Pulmonary artery endothelial cell (primary cell): ENCODE measurements around the gene NSMCE1. TPM values are rescaled to one million over a fixed set of nuclear protein-coding genes. Genes with fewer than 3 reads are reported as not detected.

Experiments
- DNase-seq: peaks from one replicate; pipeline ENCODE4 v3.0.0-alpha.2; 2011; ENCODE audit warnings: low read depth, low spot score
- total RNA-seq: library from RNA; depleted of rRNA; stranded (reverse); fragments of >200 nt; gene quantifications from 2 replicates; pipeline ENCODE4 v1.2.3, GENCODE V29; 2014

NSMCE1 gene, protein sequence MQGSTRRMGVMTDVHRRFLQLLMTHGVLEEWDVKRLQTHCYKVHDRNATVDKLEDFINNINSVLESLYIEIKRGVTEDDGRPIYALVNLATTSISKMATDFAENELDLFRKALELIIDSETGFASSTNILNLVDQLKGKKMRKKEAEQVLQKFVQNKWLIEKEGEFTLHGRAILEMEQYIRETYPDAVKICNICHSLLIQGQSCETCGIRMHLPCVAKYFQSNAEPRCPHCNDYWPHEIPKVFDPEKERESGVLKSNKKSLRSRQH
- total RNA-seq, result 59.7 and 73.2 TPM in 2 replicates

DNA sequence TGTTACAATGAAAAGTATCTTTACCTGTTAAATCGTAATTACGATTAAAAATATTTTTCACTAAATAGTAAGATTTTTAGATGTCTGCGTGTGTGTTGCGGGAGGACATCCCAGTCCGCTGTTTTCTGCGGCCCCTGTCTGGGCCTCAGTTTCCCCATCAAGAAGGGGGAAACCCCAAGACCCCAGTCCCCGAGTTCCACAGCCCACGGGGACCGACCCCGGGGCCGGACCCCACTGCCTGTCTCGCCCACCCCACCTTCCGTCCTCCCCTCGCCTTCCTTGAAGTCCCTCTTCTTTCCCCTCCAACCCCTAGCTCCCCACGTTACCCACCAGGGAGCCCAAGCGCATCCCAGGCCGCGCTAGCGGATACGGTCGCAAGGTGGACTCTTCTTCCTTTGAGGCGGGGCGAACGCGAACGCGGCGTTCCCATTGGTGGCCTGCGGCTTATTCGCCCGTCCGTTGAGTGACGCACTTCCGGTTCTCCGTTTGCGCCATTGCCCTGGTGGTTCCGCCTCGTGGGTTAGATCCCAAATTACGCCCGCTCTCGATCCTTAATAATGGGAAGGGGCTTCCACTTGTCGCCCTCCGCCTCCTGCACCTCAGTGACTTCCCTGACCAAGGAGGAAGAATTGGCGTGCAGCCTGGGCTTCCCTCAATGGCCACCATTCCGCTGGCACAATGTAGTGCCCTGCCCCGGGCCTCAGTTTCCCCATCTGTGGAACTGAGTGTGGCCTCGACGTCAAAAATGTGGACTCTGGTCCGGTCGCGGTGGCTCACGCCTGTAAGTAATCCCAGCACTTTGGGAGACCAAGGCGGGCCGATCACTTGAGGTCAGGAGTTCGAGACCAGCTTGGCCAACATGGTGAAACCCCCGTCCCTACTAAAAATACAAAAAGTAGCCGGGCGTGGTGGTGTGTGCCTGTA is at the start of gene NSMCE1:
TSS of gene NSMCE1 (minus strand) at position 397 of the 924 bp plus-strand sequence. CDS start 11,202 bp downstream, outside the sequence.
- peak; percentile 85 for DNase-seq

DNA sequence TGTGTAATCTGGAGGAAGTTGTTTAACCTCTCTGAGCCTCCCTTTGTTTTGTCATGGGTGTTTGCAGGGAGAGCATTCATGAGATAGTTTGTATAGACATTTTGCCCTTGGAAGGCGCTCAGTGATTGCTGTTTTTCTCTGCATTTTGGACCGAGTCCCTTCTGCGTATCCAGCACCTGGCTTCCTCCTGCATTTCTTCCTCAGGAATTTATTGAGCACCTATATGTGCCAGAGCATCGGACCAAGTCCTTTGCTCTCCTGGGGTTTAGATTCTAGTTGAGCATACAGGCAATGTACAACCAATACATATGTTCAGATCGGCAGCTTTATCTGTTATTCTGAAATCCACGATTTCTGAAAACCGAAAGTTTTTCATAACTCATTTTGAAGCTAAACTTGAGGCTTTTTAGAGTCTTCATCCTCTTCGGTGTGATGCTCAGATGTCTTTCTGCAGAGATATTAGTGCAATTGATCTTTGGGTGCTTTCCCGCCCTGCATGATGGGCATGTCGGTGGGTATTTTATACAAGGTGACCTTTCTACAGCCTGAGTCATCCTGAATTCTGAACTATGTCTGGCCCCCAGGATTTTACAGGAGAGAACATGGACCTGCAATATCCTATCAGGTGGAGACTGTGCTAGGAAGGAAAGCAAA is 49.3 kb upstream of the NSMCE1 start:
- DNase-seq, result no peak

DNA sequence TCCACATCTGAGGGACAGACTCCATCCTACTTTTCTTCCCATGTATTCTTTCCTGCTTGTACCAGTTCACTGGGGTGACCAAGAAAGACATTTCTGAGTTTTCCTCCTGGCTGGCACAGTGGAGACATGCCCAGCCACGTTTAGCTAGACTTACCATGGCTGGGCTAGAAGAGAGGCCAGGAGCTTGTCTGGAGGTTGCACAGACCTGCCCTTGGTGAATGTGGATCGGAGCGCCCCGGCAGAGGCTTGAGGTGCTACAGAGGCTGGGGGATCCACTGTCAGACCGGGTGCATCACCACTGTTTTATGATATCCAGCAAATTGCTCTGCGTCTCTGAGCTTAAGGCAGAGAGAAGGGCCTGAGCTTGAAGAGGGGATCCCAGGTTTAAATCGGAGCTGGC is 48.7 kb upstream of the NSMCE1 start:
- no peak for DNase-seq

DNA sequence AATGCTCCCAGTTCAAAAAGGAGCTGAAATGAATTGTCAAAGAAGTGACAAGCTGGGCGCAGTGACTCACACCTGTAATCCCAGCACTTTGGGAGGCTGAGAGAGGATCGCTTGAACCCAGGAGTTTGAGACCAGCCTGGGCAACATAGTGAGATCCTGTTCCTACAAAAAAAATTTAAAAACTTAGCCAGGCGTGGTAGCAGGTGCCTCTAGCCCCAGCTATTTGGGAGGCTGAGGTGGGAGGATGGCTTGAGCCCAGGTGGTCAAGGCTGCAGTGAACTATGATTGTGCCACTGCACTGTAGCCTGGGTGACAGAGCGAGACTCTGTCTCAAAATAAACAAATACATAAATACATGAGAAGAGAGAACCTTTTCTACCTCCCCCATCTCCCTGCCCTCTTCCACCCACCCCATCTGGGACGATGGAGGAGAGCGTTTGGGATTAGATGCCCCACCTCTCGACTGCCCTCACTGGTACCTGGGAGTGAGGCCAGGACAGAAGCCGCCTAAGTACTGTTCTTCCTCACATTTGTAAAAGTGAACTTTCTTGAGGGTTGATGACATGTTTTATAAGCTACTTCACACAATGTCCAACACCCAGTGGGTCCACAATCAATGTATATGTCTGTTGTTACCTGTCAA is 47.6 kb upstream of the NSMCE1 start:
- DNase-seq, result no peak

DNA sequence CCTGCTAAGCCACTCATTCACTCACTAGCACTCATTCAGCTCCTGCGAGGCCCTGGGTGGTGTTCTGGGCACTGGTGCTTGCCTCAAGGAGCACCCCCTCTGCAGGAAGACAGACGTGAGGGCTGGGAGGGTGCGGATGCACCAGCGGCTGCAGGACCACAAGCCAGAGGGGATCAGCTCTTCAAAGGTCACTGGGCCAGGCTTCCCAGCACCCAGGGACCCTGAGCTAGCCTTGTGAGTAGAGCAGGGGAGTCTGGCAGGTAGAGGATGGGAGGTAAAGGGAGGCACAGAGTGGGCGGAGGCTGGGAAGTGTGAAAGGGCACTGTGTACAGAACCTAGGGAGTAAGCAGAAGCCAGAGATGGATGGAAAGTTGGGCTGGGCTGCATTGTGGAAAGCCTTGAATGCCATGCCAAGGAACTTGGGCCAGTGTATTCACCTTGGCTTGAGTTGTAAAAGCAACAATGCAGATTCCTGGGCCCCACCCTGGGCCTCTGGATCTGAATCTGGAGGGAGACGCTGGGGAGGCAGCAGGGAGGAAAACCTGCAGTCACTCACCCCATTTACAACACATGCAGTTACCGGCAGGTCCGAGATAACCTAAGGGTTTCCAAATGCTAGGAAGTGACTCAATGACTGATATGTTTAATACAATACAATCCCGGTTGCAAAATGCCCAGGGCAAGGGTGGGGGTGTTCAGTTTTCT is 46.9 kb upstream of the NSMCE1 start:
- DNase-seq, result peak; percentile 82

DNA sequence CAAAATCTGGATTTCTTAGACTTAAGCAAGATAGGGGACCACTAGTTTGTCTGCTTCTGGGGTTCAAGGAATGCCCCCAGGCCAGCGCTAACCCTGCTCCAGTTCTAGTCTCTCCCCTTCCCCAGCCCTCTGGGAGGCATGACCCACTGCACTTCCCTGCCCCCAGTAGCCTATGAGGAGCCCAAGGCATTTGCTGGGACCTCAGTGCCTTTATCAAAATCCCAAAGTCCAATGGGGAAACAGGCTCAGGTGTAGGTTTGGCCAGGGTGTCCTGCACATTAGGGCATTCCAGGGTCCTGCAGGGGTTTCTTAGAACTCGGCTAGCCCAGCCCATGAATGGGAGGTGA is 46.4 kb upstream of the NSMCE1 start:
- no peak for DNase-seq

DNA sequence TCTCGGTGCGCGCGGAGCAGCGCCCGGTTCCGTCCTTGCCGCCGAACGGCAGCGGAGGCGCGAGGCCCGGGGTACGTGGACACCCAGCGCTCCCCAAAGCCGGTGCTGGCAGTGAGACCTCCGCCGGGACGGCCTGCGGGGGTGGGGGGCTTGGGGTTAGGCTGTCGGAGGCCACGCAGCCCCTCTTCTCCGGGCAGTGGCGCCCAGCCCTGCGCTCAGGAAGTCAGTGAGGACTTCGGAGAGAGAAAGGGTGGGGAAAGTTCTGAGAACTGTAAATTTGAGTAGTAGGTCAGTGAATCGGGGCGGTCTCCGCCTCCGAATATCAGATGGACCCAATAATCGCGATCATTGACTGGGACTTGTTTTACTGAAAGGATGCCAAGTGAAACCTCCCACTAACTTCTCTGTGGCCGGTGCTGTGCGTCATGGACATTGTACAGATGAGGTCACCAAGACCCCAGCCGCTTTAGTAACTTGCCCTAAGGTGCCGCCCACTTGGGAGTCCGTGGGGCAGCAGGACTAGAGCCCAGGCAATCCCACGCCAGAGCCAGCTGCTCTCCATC is 45.7 kb upstream of the NSMCE1 start:
- DNase-seq, result peak; percentile 80

DNA sequence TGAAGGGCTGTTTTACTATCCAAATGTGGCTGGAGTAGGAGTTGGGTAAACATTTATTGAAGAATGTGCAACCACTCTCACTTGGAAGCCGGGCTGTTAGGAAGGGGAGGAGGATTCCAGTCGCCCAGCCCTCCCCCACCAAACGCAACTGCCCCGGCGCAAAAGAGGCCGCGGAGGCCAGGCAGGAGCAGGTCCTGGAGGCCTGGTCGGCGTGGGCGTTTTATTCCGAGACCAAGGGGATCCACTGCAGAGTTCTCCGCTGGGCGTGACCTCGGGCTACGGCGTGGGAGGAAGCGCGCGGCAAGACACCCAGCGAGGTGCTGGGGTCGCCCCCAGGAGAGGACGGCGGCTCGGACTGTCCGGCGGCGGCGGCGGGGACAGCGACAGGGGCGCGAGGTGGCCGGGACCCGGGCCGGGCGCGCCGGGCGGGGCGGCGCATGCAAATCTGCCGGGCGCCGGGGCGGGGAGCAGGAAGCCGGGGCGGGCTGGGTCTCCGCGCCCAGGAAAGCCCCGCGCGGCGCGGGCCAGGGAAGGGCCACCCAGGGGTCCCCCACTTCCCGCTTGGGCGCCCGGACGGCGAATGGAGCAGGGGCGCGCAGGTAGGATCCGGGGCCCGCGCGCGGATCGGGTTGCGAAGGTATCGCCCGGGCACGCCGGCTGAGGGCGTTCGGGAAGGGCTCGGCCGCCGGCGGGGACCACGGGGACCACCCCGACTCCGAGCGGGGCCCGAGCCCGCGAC is 45.0 kb upstream of the NSMCE1 start, which contains the start of gene IL4R:
TSS of gene IL4R (plus strand) at position 553 of the 739 bp plus-strand sequence. CDS start 26,230 bp downstream, outside the sequence.
- DNase-seq, result peak; percentile 33

DNA sequence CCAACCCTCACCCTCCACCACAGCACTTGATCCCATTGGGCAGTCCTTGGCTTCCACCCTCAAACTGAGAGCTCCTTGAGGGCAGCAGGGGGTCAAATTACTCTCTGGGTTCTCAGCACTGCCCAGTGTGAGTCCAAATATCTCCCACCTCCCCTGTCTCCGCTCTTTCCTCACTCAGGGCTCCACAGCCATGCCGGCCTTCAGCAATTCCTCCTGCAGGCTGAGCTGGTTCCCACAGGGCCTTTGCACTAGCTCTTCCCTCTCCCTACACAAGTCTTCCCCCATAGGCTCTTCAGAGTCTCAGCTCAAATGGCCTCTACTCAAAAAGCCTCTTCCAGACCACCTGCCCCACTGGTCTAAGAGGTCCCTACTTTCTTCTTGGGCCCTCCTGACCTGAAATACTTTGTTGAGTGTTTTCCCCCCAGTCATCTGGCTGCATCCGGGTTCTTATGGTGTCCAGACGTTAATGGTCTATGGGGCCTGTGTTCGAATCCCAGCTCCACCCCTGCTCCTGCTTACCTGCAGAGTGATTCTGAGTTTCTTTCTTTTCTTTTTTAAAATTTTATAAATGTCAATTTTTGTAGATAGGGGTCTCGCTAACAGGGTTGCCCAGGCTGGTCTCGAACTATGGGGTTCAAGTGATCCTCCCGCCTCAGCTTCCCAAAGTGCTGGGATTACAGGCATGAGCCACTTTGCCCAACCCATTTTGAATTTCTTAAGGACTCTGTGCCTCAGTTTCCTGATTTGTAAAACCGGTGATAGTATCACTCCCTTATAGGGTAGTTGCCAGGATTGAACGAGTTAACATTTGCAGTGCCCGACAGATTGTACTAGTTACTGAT is 44.2 kb upstream of the NSMCE1 start:
- DNase-seq, result no peak

DNA sequence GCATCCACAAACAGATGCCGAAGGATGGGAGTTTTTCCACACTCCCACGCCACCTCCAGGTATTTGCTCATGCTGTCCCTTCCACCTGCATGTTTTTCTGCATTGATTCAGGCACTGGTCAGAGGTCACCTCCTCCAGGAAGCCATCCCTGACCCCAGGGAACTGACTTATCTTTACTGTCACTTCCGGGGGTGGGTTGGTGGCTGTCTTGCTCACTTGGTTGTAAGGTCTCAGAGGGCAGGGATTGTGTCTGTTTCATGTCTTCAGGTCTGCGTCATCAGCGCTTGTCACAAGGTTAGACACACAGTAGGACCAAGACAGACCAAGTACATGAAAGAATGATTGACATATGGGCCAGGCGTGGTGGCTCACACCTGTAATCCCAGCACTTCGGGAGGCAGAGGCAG is 43.3 kb upstream of the NSMCE1 start:
- DNase-seq, result no peak

DNA sequence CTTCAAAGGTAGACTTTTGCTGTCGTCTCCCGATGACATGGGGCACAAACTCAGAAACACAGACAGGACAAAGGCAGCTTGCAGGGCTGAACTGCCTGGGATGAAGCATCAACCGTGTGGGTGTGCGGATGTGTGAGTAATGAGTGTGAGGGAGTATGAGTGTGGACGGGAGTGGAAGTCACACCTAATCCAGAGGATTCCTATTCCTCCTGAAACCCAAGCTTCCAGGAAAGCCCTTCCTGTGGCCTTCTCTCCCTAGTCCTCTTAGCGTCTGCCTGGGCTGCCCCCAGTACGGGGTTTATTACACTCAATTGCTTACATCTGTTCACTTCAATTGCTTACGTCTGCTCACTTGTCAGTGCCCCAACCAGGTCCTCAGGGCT is 42.9 kb upstream of the NSMCE1 start:
- no peak for DNase-seq

DNA sequence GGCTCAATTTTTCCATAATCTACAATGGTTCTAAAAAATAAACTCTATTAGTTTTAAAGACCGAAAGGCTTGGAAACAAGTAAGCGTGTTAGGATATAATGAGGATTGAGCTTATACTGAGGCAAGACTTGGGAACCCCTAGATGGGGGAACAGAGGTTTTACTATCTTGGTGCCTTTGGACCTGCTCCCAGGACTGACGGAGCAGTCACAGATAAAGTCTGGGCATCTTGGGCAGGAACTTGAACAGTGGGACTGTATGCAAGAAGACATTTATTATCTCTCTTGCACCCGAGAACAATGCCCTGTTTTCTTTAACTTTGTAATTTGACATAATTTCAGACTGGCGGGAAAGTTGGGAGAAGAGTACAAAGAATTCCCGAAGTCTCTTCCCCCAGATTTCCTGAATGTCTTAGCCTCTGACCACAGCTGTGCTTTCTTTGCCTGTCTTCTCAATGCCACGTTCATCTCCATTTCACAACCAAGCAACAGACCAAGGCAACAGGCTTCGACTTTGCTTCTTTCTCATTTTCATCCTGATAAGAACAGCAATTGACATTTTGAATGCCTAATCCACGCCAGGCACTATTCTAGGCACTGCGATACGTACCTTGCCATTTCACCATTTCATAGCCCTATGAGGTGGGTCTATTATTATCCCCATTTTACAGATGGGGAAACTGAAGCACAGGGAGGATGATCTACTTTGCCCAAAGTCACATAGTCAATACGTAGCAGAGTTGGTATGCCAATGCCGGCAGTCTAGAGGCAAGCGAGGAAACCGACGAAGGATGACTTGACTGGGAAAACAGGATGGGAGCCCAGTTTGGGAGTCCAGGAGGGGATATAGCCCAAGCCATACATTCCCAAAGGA is 42.2 kb upstream of the NSMCE1 start:
- no peak for DNase-seq

DNA sequence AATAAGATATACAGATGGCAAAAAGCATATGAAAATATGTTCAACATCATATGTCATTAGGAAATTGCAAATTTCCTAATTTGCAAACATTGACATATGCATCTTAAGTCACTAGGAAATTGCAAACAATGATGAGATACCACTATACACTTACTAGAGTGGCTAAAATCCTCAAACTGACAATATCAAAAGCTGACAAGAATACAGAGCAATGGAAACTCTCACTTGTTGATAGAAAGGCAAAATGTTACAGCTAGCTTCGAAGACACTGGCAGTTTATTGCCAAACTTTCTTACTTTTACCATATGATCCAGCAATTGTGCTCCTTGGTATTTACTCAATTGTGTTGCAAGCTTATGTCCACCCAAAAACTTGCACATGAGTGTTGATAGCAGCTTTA is 40.2 kb upstream of the NSMCE1 start:
- no peak for DNase-seq

DNA sequence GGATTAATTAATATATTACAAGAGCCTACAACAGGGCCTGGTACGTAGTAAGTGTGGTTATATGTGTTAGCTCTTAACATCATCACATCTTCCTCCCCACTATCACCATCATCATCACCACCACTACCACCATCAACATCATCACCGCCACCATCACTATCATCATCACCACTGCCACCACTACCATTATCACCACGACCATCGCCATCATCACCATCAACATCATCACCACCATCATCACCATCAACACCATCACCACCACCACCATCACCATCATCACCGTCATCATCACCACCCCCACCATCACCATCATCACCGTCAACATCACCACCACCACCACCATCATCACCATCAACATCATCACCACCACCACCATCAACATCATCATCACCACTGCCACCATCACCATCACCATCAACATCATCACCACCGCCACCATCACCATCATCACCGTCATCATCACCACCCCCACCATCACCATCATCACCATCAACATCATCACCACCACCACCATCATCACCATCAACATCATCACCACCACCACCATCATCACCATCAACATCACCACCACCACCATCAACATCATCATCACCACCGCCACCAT is 37.4 kb upstream of the NSMCE1 start:
- no peak for DNase-seq

DNA sequence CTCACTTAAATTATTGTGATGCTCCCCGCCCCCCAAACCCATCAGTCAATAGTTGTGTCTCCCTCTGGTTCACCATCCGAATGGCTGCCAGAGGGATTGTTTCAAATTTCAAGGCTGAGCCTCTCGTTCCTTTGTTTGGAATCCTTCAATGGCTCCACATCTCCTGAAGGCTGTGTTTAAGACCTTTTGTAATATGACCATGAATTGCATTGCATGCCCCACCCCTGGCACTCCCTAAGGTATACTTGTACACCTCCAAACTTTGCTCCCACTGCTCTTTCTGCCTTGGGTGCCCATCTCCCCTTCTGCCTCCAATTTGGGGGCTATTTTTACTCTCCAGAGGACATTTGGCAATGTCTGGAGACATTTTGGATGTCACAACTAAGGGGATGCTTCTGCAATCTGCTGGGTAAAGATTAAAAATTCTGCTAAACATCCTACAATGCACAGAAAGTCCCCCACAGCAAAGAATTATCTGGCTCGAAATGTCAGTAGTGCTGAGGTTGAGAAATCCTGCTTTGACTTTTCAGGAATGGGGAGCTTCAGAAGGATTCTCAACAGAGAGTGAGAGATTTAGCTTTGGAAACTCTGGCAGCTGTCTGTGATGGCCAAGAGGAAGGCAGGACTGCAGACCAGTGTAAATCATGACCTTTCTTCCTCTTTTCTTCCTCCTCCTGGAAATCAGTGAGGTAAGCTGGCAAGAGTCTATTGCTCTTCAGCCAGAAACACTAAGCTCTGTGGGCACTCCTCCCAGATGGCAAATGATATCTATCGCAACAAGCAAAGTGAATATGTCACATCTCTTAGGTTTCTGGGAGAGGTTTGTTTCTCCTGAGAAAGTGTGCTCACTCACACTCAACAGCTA is 36.5 kb upstream of the NSMCE1 start:
- DNase-seq, result no peak

DNA sequence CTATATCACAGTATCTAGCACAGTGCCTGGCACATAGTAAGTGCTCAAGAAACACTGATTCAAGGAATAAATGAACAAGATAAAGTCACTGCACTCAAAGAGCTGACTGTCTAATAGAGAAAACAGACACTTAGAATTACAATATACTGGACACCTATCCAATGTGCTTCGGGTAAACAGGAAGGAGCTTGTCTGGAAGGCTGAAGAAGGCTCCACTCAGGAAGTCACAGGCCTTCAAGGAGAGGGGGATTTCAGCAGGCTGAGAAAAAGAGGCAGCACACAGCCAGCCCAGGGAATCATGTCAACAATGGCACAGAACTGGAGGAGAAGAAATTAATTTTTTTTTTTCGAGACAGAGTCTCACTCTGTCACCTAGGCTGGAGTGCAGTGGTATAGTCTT is 35.5 kb upstream of the NSMCE1 start:
- DNase-seq, result no peak
